HepG2 (cell line): ENCODE results near the gene AGMO. TPM values are rescaled to one million over a fixed set of nuclear protein-coding genes. Genes with fewer than 3 reads are reported as not detected.

ENCODE experiments used
- ATAC-seq: fragments of 200-7000 bp; cut with Tn5 transposase; 3 replicates; pipeline ENCODE4 v1.9.1; 2020; ENCODE audit warnings: mild to moderate bottlenecking, moderate library complexity
- BruUV-seq: library from RNA; stranded (reverse); fragments of 400-500 nt; replicated peaks from 2 replicates; lab custom pipeline; 2021; lab: Mats Ljungman, UMichigan
- CTCF ChIA-PET: fragments of 300-600 bp; formaldehyde crosslinking; extraction: SDS; loops from one replicate; lab custom pipeline; 2021; ENCODE audit warnings: low total read pairs, inconsistent platforms, low intra/inter-chr PET ratio; lab: Yijun Ruan, JAX
- POLR2A ChIA-PET: fragments of 350-600 bp; sonication (Branson Sonifier 250); formaldehyde crosslinking; loops from one replicate; lab custom pipeline; 2020; ENCODE audit warnings: antibody characterized with exemption, inconsistent platforms; lab: Yijun Ruan, JAX
- DNase-seq: peaks from one replicate; pipeline ENCODE4 v3.0.0-alpha.2; 2015; ENCODE audit warnings: low spot score
- FAIRE-seq: peaks from 3 replicates; lab custom pipeline; 2011; peaks lifted over from hg19 to GRCh38; lab: Jason Lieb, UNC
- H2AFZ ChIP-seq: one replicate; pipeline ENCODE4 v1.6.1; 2011; ENCODE audit warnings: low read length, inconsistent platforms
- H3K27ac ChIP-seq: fragments of 300-600 bp; 3 replicates; pipeline ENCODE4 v1.8.0; 2011; ENCODE audit warnings: mixed run types, mild to moderate bottlenecking, mixed read lengths, low read length, inconsistent platforms; ENCODE audit not compliant: insufficient read depth; ENCODE audit errors: extremely low read length
- H3K27me3 ChIP-seq, 2 experiments: fragments of 200-600 bp in 1 of 2; 2 replicates in 1 of 2; 3 replicates in 1 of 2; pipeline versions ENCODE4 v1.6.0 to v1.8.0; 2011; ENCODE audit warnings: low read length in 2 of 2, mild to moderate bottlenecking in 2 of 2, moderate library complexity in 2 of 2, inconsistent platforms in 1 of 2; ENCODE audit not compliant: insufficient read depth in 2 of 2, control insufficient read depth in 1 of 2
- H3K36me3 ChIP-seq, 2 experiments: fragments of 200-600 bp in 1 of 2; replicated peaks in 1 of 2; 2 replicates in 1 of 2; 3 replicates in 1 of 2; pipeline versions ENCODE4 v1.5.1 to v1.8.0; 2011; ENCODE audit warnings: low read length in 2 of 2, inconsistent platforms in 1 of 2; ENCODE audit not compliant: insufficient read depth in 2 of 2, control insufficient read depth in 1 of 2
- H3K4me1 ChIP-seq: 2 replicates; pipeline ENCODE4 v1.5.1; 2012; ENCODE audit warnings: low read length, inconsistent platforms; ENCODE audit not compliant: insufficient read depth
- H3K4me2 ChIP-seq: 2 replicates; pipeline ENCODE4 v1.6.0; 2011; ENCODE audit warnings: low read depth, low read length, inconsistent platforms
- H3K4me3 ChIP-seq, 3 experiments: fragments of 200-600 bp in 1 of 3; sonication (generic), shearing (Covaris generic) in 1 of 3; replicated peaks in 1 of 3; 2 replicates each; pipeline ENCODE4 v1.5.1; 2011 to 2016; ENCODE audit warnings: low read length in 3 of 3, inconsistent platforms in 2 of 3, low read depth in 2 of 3, mild to moderate bottlenecking in 2 of 3, control low read depth in 1 of 3, mixed read lengths in 1 of 3; ENCODE audit not compliant: insufficient read depth in 1 of 3
- H3K79me2 ChIP-seq: one replicate; pipeline ENCODE4 v1.6.1; 2011; ENCODE audit warnings: low read length, inconsistent platforms; ENCODE audit not compliant: insufficient read depth
- H3K9ac ChIP-seq: 2 replicates; pipeline ENCODE4 v1.6.0; 2011; ENCODE audit warnings: mild to moderate bottlenecking, low read depth, low read length, inconsistent platforms; ENCODE audit not compliant: insufficient read depth
- H3K9me3 ChIP-seq: 2 replicates; pipeline ENCODE4 v1.5.1; 2012; ENCODE audit warnings: mild to moderate bottlenecking, low read length
- H4K20me1 ChIP-seq: 2 replicates; pipeline ENCODE4 v1.6.0; 2011; ENCODE audit warnings: inconsistent platforms, mild to moderate bottlenecking, low read length, moderate library complexity; ENCODE audit not compliant: insufficient read depth
- AGO2 ChIP-seq: fragments of 200-400 bp; formaldehyde crosslinking; optimal IDR thresholded peaks from 2 replicates; pipeline ENCODE3; 2017; ENCODE audit warnings: mild to moderate bottlenecking, low read depth, low read length, moderate library complexity
- DNMT1 ChIP-seq: sonication (generic); formaldehyde crosslinking; IDR thresholded peaks from 2 replicates; pipeline ENCODE4 v1.5.1; 2020; ENCODE audit warnings: mild to moderate bottlenecking, missing genetic modification reagents
- IKZF5 ChIP-seq: IDR thresholded peaks from 2 replicates; pipeline ENCODE4 v1.6.1; 2018; ENCODE audit warnings: missing genetic modification reagents, mild to moderate bottlenecking, missing compliant biosample characterization
- JUNB ChIP-seq: sonication (generic); formaldehyde crosslinking; IDR thresholded peaks from 2 replicates; pipeline ENCODE4 v1.8.0; 2022; ENCODE audit warnings: missing genetic modification reagents, mild to moderate bottlenecking, borderline replicate concordance
- KDM5B ChIP-seq: sonication (generic); formaldehyde crosslinking; IDR thresholded peaks from 2 replicates; pipeline ENCODE4 v1.4.0; 2020; ENCODE audit warnings: missing genetic modification reagents, mild to moderate bottlenecking, borderline replicate concordance
- MZF1 ChIP-seq: sonication (generic); formaldehyde crosslinking; IDR thresholded peaks from 2 replicates; pipeline ENCODE4 v1.8.1; 2023; ENCODE audit warnings: mild to moderate bottlenecking, missing genetic modification reagents, borderline replicate concordance
- SKIL ChIP-seq: sonication (generic); formaldehyde crosslinking; IDR thresholded peaks from 2 replicates; pipeline ENCODE4 v1.8.0; 2022; ENCODE audit warnings: missing genetic modification reagents, mild to moderate bottlenecking, moderate library complexity, borderline replicate concordance
- SMAD9 ChIP-seq: sonication (generic); formaldehyde crosslinking; IDR thresholded peaks from 2 replicates; pipeline ENCODE4 v1.5.1; 2020; ENCODE audit warnings: mild to moderate bottlenecking, missing genetic modification reagents
- THAP11 ChIP-seq: IDR thresholded peaks from 2 replicates; pipeline ENCODE4 v1.6.1; 2016; ENCODE audit warnings: missing biosample characterization, missing genetic modification reagents
- THAP8 ChIP-seq: sonication (generic); formaldehyde crosslinking; IDR thresholded peaks from 2 replicates; pipeline ENCODE4 v1.5.1; 2020; ENCODE audit warnings: missing genetic modification reagents, mild to moderate bottlenecking, borderline replicate concordance
- ZFP82 ChIP-seq: sonication (generic); formaldehyde crosslinking; IDR thresholded peaks from 2 replicates; pipeline ENCODE4 v1.5.1; 2020; ENCODE audit warnings: mild to moderate bottlenecking, missing genetic modification reagents, borderline replicate concordance
- ZNF3 ChIP-seq: IDR thresholded peaks from 2 replicates; pipeline ENCODE4 v1.7.0; 2017; ENCODE audit warnings: inconsistent platforms
- ZNF354B ChIP-seq: sonication (generic); formaldehyde crosslinking; IDR thresholded peaks from 2 replicates; pipeline ENCODE4 v1.8.0; 2022; ENCODE audit warnings: mild to moderate bottlenecking, missing genetic modification reagents
- ZNF674 ChIP-seq: sonication (generic); formaldehyde crosslinking; IDR thresholded peaks from 2 replicates; pipeline ENCODE4 v1.5.0; 2020; ENCODE audit warnings: low read depth, mild to moderate bottlenecking, missing genetic modification reagents
- ZNF691 ChIP-seq: sonication (generic); formaldehyde crosslinking; IDR thresholded peaks from 2 replicates; pipeline ENCODE4 v1.4.0; 2020; ENCODE audit warnings: missing genetic modification reagents, low read depth, mild to moderate bottlenecking, borderline replicate concordance
- WGBS: methylation state at CpG from one replicate; pipeline ENCODE4 v1.1.6; 2017; ENCODE audit warnings: low lambda C conversion rate; 5-methylcytosine and 5-hydroxymethylcytosine counted together
- in situ Hi-C: cut with HindIII; loops from 2 replicates; pipeline ENCODE4 v1.10.0; 2017; ENCODE audit warnings: low pct_unique_long_range_greater_than_20kb; ENCODE audit not compliant: extremely low pct_ligation_motif_present
- intact Hi-C: fragments of 100-400 bp; cut with micrococcal nuclease; formaldehyde crosslinking; loops from one replicate; pipeline ENCODE4 v1.10.0; 2022; ENCODE audit not compliant: unreplicated experiment
- polyA plus RNA-seq, 8 experiments: library from polyadenylated mRNA; depleted of rRNA in 3 of 8; stranded (reverse) in 7 of 8; unstranded in 1 of 8; fragments of >200 nt; fragmentation: Illumina TruSeq in 4 of 8; extraction: Trizol in 4 of 8; gene quantifications; 2 replicates each; pipeline versions ENCODE4 v1.2.1 to v1.2.3, GENCODE V29; 2011 to 2016; ENCODE audit warnings: low read depth in 4 of 8, missing spikeins in 1 of 8, mixed read lengths in 1 of 8; ENCODE audit not compliant: insufficient read depth in 1 of 8
- total RNA-seq, 5 experiments: library from RNA; depleted of rRNA; stranded (reverse); fragments of >200 nt; fragmentation: Illumina TruSeq; extraction: Trizol; gene quantifications; 2 replicates each; pipeline ENCODE4 v1.2.3, GENCODE V29; 2016; ENCODE audit warnings: low read depth in 1 of 5

AGMO gene
- total and polyA plus RNA-seq, 2 of the 13 experiments (the other 11 are each of a cell fraction or from before 2014, with no cell fraction given) = 0.22 to 0.50 TPM

GRCh38 chr7:15430191-15430590 is 131.6 kb downstream of the AGMO start:
- peaks cover 77% of the 10 kb centered on the region for H3K9me3 ChIP-seq
- CTCF ChIA-PET = no interaction called here
- TF ChIP-seq ZNF354B (CRISPR knock-in tag) (no peak), DNMT1 (CRISPR knock-in tag) (no peak), IKZF5 (CRISPR knock-in tag) (no peak), ZFP82 (CRISPR knock-in tag) (no peak), ZNF674 (CRISPR knock-in tag) (no peak), THAP11 (CRISPR knock-in tag) (no peak), THAP8 (CRISPR knock-in tag) (no peak), JUNB (CRISPR knock-in tag) (no peak), AGO2 (no peak), SKIL (no peak), KDM5B (CRISPR knock-in tag) (no peak), SMAD9 (CRISPR knock-in tag) (no peak), MZF1 (CRISPR knock-in tag) (no peak), ZNF3 (CRISPR knock-in tag) (no peak), ZNF691 (CRISPR knock-in tag) (no peak)
- TF ChIP-seq, all 625 proteins: peak for 0

More at GRCh38 chr7:15430191-15430590, 131.6 kb downstream of the AGMO start:
- H3K4me1 ChIP-seq = no peaks in the 10 kb centered on the region
- H3K27me3 ChIP-seq = no peaks in the 10 kb centered on the region
- H3K79me2 ChIP-seq = no peaks in the 10 kb centered on the region
- WGBS = 70% methylated on average over 2 of the region's 2 CpGs
- H4K20me1 ChIP-seq = no peaks in the 10 kb centered on the region
- H3K27ac ChIP-seq = no peak overlapping the region
- ATAC-seq = no peak
- no TSS peak for BruUV-seq
- intact Hi-C loops = no loop called here
- no peak overlapping the region for H3K4me2 ChIP-seq
- H3K36me3 ChIP-seq = no peaks in the 10 kb centered on the region
- DNase-seq = no peak
- in situ Hi-C loops = no loop called here
- no peak for FAIRE-seq
- POLR2A ChIA-PET = no interaction called here
- H3K4me3 ChIP-seq = no peak overlapping the region
- no peak overlapping the region for H3K9ac ChIP-seq
- no peak overlapping the region for H2AFZ ChIP-seq
